Astrocyte (in vitro differentiated cells and primary cell): ENCODE measurements around the gene TMEM236.

ENCODE experiments used
- CTCF ChIP-seq: IDR thresholded peaks from 2 replicates; pipeline ENCODE4 v1.5.1; 2011; ENCODE audit warnings: low read depth, mild to moderate bottlenecking, inconsistent platforms, low read length, moderate library complexity; ENCODE audit not compliant: insufficient read depth
- EZH2 ChIP-seq: IDR thresholded peaks from 2 replicates; pipeline ENCODE4 v1.6.1; 2012; ENCODE audit warnings: mild to moderate bottlenecking, low read length, inconsistent platforms; ENCODE audit not compliant: insufficient read depth

DNA sequence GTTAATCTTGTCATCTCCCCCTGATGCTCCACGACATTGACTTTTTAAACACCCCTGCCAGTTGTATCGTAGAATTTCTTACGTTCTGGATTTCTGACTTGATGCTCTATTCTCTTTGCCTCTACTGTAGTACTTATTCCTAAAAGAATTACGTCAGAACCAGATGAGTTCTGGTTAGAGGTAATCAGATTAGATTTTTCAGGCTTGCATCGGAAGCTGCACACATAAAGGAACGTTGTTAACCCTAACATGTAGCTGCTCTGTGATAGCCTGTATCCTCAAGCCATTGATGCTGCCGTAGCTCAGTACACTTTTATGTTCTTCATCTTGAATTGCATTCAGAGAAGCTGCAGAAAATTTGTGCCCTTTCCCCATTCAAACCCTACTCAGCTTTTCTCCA is 26.3 kb upstream of the TMEM236 start:
- TF ChIP-seq CTCF (no peak), EZH2 (no peak)
